A204.1 (cell line): ENCODE measurements around the gene TIMM23.
"Not testable (repeated sequence)": the region's sequence is repeated elsewhere in the genome, so short reads cannot be mapped to it uniquely, and the experiment has no call there.

ENCODE experiments used
- FAIRE-seq: peaks from 2 replicates; lab custom pipeline; 2012; peaks lifted over from hg19 to GRCh38; lab: Jason Lieb, UNC

TIMM23 gene

GRCh38 chr10:46024948-46025347 is 52.7 kb downstream of the TIMM23 start:
- FAIRE-seq: no peak

GRCh38 chr10:46025406-46025805 is 53.1 kb downstream of the TIMM23 start:
- FAIRE-seq: no peak

- no peak for FAIRE-seq
Observed at GRCh38 chr10:46026106-46026505, 53.8 kb downstream of the TIMM23 start.

GRCh38 chr10:46028584-46029460 is 56.5 kb downstream of the TIMM23 start:
- FAIRE-seq: no peak

- FAIRE-seq: no peak
Observed at GRCh38 chr10:46029461-46030030, 57.3 kb downstream of the TIMM23 start.

GRCh38 chr10:46030091-46030937 is 58.0 kb downstream of the TIMM23 start, which contains the start of gene NCOA4:
Gene NCOA4, minus strand, starts transcription at chr10:46030623. Its CDS starts 13,943 bp downstream, at chr10:46016680.
- no peak for FAIRE-seq

GRCh38 chr10:46031648-46032532 is 59.6 kb downstream of the TIMM23 start:
- FAIRE-seq: no peak

- FAIRE-seq: no peak
Observed at GRCh38 chr10:46033602-46034011, 61.3 kb downstream of the TIMM23 start.

- FAIRE-seq: no peak
Observed at GRCh38 chr10:46035923-46036849, 63.9 kb downstream of the TIMM23 start.

- no peak for FAIRE-seq
Observed at GRCh38 chr10:46037107-46037825, 65.0 kb downstream of the TIMM23 start.

GRCh38 chr10:46040004-46040403 is 67.7 kb downstream of the TIMM23 start:
- FAIRE-seq: no peak

GRCh38 chr10:46042527-46042926 is 70.2 kb downstream of the TIMM23 start:
- no peak for FAIRE-seq

- no peak for FAIRE-seq
Observed at GRCh38 chr10:46046261-46046660, 74.0 kb downstream of the TIMM23 start, which contains the start of gene MSMB. Gene MSMB, minus strand, starts transcription at chr10:46046269. Its CDS starts 32 bp downstream, at chr10:46046237.

- FAIRE-seq: no peak
Observed at GRCh38 chr10:46048152-46048551, 75.9 kb downstream of the TIMM23 start.

- FAIRE-seq: not testable (repeated sequence)
Observed at GRCh38 chr10:46049497-46049831, 77.2 kb downstream of the TIMM23 start.

GRCh38 chr10:46050941-46051623 is 78.8 kb downstream of the TIMM23 start:
- FAIRE-seq: no peak

GRCh38 chr10:46052057-46052790 is 79.9 kb downstream of the TIMM23 start:
- FAIRE-seq: no peak

- no peak for FAIRE-seq
Observed at GRCh38 chr10:46052791-46053375, 80.6 kb downstream of the TIMM23 start.
